Osteoblast (primary cell): ENCODE results near the gene RNGTT. TPM values are rescaled to one million over a fixed set of nuclear protein-coding genes. Genes with fewer than 3 reads are reported as not detected.

Experiments
- DNase-seq: peaks from one replicate; pipeline ENCODE4 v3.0.0; 2011; ENCODE audit warnings: low spot score, mixed read lengths; ENCODE audit not compliant: insufficient read length; ENCODE audit errors: missing footprints
- H2AFZ ChIP-seq: 2 replicates; pipeline ENCODE4 v1.6.0; 2011; ENCODE audit warnings: mild to moderate bottlenecking, low read length
- H3K27ac ChIP-seq: 2 replicates; pipeline ENCODE4 v1.5.1; 2011; ENCODE audit warnings: mild to moderate bottlenecking, low read depth, low read length, moderate library complexity
- H3K27me3 ChIP-seq: 2 replicates; pipeline ENCODE4 v1.6.0; 2012; ENCODE audit warnings: mild to moderate bottlenecking, control low read depth, inconsistent platforms, low read length, moderate library complexity; ENCODE audit not compliant: insufficient read depth
- H3K36me3 ChIP-seq: 2 replicates; pipeline ENCODE4 v1.5.1; 2011; ENCODE audit warnings: mild to moderate bottlenecking, low read length, control low read depth, moderate library complexity; ENCODE audit not compliant: insufficient read depth
- H3K4me1 ChIP-seq: 2 replicates; pipeline ENCODE4 v1.5.1; 2011; ENCODE audit warnings: mild to moderate bottlenecking, low read length, control low read depth, moderate library complexity; ENCODE audit not compliant: insufficient read depth
- H3K4me2 ChIP-seq: 2 replicates; pipeline ENCODE4 v1.6.0; 2011; ENCODE audit warnings: mild to moderate bottlenecking, low read length; ENCODE audit not compliant: insufficient read depth
- H3K4me3 ChIP-seq: fragments of 200-600 bp; sonication (generic); 3 replicates; pipeline ENCODE4 v1.5.1; 2012; ENCODE audit warnings: mild to moderate bottlenecking, low read length, inconsistent platforms; ENCODE audit not compliant: insufficient read depth
- H3K79me2 ChIP-seq: 2 replicates; pipeline ENCODE4 v1.6.0; 2012; ENCODE audit warnings: mild to moderate bottlenecking, low read length, control low read depth, inconsistent platforms; ENCODE audit not compliant: insufficient read depth
- H3K9me3 ChIP-seq: 2 replicates; pipeline ENCODE4 v1.5.1; 2011; ENCODE audit warnings: low read depth, low read length, control low read depth
- H4K20me1 ChIP-seq: 2 replicates; pipeline ENCODE4 v1.6.0; 2012; ENCODE audit warnings: mild to moderate bottlenecking, low read length, control low read depth; ENCODE audit not compliant: insufficient read depth
- CTCF ChIP-seq: IDR thresholded peaks from 2 replicates; pipeline ENCODE4 v1.5.1; 2011; ENCODE audit warnings: mild to moderate bottlenecking, low read depth, low read length, moderate library complexity; ENCODE audit errors: extremely low read depth
- total RNA-seq: library from RNA; depleted of rRNA; stranded (reverse); fragments of >200 nt; gene quantifications from 2 replicates; pipeline ENCODE4 v1.2.3, GENCODE V29; 2012

The RNGTT gene
- total RNA-seq, 1 donor, result 19.2 TPM

- no peak for TF ChIP-seq CTCF
- Histone ChIP-seq H3K36me3 (no peaks in the 10 kb centered on the region), H3K9me3 (no peaks in the 10 kb centered on the region), H3K4me3 (no peak overlapping the region), H3K4me1 (peaks cover 5% of the 10 kb centered on the region), H3K79me2 (no peaks in the 10 kb centered on the region), H3K27me3 (no peaks in the 10 kb centered on the region), H3K4me2 (no peak overlapping the region), H4K20me1 (no peaks in the 10 kb centered on the region), H3K27ac (no peak overlapping the region), H2AFZ (no peak overlapping the region)
- no peak for DNase-seq
These were observed 202.0 kb downstream of the RNGTT start for GRCh38 chr6:88761237-88762031.

DNA sequence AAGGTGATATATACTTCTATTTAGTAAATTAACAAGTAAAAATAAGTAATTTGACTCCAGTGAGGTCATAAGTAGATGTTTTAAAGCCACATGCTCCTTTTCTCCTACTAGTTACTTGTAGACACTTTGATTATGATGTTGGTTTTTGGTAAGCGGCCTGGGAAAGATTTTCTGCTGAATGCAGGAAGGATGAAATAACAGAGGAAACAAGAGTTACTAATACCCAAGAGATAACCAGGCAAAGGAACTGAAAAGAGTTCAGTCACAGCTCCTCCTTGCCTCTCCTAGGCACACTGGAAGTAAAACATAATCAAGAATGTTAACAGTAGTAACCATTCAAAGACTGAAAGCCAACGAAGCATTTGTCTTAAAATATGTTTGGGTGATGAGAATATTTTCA, 203.3 kb downstream of the RNGTT start:
- no peak overlapping the region for H3K4me3 ChIP-seq
- no peaks in the 10 kb centered on the region for H4K20me1 ChIP-seq
- H3K4me1 ChIP-seq, result peaks cover 5% of the 10 kb centered on the region
- no peaks in the 10 kb centered on the region for H3K27me3 ChIP-seq
- H3K4me2 ChIP-seq, result no peak overlapping the region
- no peak for TF ChIP-seq CTCF
- H3K27ac ChIP-seq, result peak overlapping the region; percentile 45
- peak; percentile 62 for DNase-seq
- no peaks in the 10 kb centered on the region for H3K79me2 ChIP-seq
- no peak overlapping the region for H2AFZ ChIP-seq
- no peaks in the 10 kb centered on the region for H3K9me3 ChIP-seq
- H3K36me3 ChIP-seq, result no peaks in the 10 kb centered on the region

- H3K27me3 ChIP-seq, result no peaks in the 10 kb centered on the region
- H3K27ac ChIP-seq, result no peak overlapping the region
- H3K4me2 ChIP-seq, result no peak overlapping the region
- no peak overlapping the region for H3K4me3 ChIP-seq
- no peaks in the 10 kb centered on the region for H4K20me1 ChIP-seq
- no peaks in the 10 kb centered on the region for H3K4me1 ChIP-seq
- no peak for DNase-seq
- no peaks in the 10 kb centered on the region for H3K79me2 ChIP-seq
- H2AFZ ChIP-seq, result no peak overlapping the region
- H3K9me3 ChIP-seq, result no peaks in the 10 kb centered on the region
- H3K36me3 ChIP-seq, result no peaks in the 10 kb centered on the region
- TF ChIP-seq CTCF, result no peak
These were observed 212.5 kb downstream of the RNGTT start for GRCh38 chr6:88750936-88751335.

GRCh38 chr6:88749849-88750248, 213.6 kb downstream of the RNGTT start:
- H3K36me3 ChIP-seq, result no peaks in the 10 kb centered on the region
- no peak overlapping the region for H3K4me2 ChIP-seq
- no peak for DNase-seq
- H3K79me2 ChIP-seq, result no peaks in the 10 kb centered on the region
- no peak overlapping the region for H3K27ac ChIP-seq
- H4K20me1 ChIP-seq, result no peaks in the 10 kb centered on the region
- H2AFZ ChIP-seq, result no peak overlapping the region
- H3K4me3 ChIP-seq, result no peak overlapping the region
- no peaks in the 10 kb centered on the region for H3K27me3 ChIP-seq
- H3K4me1 ChIP-seq, result no peaks in the 10 kb centered on the region
- no peak for TF ChIP-seq CTCF
- no peaks in the 10 kb centered on the region for H3K9me3 ChIP-seq
